ENCODE results near the gene NPHS1.

Gene NPHS1

DNA sequence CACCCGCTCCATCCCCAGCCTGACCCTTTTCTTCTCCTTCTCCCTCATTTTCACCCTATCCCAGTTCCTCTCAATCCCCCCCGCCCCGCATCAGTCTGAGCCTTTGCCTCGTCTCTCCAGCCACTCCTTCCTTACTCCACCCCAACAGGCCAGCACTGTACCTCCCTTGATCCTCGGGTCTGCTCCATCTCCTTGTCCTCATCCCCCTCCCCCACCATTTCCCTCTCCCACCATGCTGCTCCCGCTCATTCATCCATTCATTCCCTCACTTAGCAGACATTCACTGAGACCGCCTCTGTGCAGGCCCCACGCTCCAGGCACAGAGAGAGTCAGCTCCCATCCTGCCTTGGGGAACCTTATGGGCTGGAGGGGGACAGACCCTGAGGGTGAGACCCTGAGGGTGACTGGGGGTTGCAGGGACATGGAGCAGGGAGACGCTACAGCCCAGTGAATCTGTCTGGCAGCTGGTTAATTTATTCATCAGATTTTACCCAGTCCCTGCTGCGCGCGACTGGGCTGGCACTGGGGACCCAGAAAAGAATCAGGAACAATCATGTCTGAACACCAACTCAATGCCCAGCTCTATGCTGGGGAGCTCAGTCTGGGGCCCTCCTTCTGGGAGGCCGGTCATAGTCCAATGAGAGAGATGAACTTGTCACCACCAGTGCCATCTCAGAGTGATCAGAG lies 76.1 kb downstream of the NPHS1 start:
- ChIA-PET CTCF (interaction anchor here (1.0 to 2.6 kb wide), 3 partner anchors 44 to 266 kb away, joined by 3 to 8 read pairs (median 7); no protein-coding TSS in a partner anchor), POLR2A (interaction anchor here (0.6 to 2.0 kb wide), 7 partner anchors 9 to 74 kb away, joined by 3 to 8 read pairs (median 4); partner anchors contain the start of gene LIN37)
- TF ChIP-seq ZNF600 (tag by site-specific recombination; IDR thresholded peaks at IDR 0.05) (peak; percentile 15; the same call in 1 of the 2 replicates), ZNF571 (tag by site-specific recombination; IDR thresholded peaks at IDR 0.05) (no peak), EGR2 (tag by site-specific recombination; IDR thresholded peaks at IDR 0.05; ENCODE audit: low read depth) (no peak), ZBTB17 (tag by site-specific recombination; IDR thresholded peaks at IDR 0.05) (0 out of 2 replicates have a peak, but pooled peaks have one; percentile 30), ZNF335 (tag by site-specific recombination; conservative IDR thresholded peaks at IDR 0.05) (peak; percentile 72), ZNF777 (tag by site-specific recombination; IDR thresholded peaks at IDR 0.05; ENCODE audit: borderline replicate concordance) (0 out of 2 replicates have a peak, but pooled peaks have one; percentile 23), ZNF366 (tag by site-specific recombination; conservative IDR thresholded peaks at IDR 0.05) (peak; percentile 68), ZNF146 (tag by site-specific recombination; IDR thresholded peaks at IDR 0.05) (0 out of 2 replicates have a peak, but pooled peaks have one; percentile 2), GLIS2 (tag by site-specific recombination; IDR thresholded peaks at IDR 0.05) (peak; percentile 33), SP7 (tag by site-specific recombination; IDR thresholded peaks at IDR 0.05) (no peak)
- TF ChIP-seq, protein P1, sequence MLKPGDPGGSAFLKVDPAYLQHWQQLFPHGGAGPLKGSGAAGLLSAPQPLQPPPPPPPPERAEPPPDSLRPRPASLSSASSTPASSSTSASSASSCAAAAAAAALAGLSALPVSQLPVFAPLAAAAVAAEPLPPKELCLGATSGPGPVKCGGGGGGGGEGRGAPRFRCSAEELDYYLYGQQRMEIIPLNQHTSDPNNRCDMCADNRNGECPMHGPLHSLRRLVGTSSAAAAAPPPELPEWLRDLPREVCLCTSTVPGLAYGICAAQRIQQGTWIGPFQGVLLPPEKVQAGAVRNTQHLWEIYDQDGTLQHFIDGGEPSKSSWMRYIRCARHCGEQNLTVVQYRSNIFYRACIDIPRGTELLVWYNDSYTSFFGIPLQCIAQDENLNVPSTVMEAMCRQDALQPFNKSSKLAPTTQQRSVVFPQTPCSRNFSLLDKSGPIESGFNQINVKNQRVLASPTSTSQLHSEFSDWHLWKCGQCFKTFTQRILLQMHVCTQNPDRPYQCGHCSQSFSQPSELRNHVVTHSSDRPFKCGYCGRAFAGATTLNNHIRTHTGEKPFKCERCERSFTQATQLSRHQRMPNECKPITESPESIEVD (tag by site-specific recombination; IDR thresholded peaks at IDR 0.05), result no peak
- TF ChIP-seq, protein P2, sequence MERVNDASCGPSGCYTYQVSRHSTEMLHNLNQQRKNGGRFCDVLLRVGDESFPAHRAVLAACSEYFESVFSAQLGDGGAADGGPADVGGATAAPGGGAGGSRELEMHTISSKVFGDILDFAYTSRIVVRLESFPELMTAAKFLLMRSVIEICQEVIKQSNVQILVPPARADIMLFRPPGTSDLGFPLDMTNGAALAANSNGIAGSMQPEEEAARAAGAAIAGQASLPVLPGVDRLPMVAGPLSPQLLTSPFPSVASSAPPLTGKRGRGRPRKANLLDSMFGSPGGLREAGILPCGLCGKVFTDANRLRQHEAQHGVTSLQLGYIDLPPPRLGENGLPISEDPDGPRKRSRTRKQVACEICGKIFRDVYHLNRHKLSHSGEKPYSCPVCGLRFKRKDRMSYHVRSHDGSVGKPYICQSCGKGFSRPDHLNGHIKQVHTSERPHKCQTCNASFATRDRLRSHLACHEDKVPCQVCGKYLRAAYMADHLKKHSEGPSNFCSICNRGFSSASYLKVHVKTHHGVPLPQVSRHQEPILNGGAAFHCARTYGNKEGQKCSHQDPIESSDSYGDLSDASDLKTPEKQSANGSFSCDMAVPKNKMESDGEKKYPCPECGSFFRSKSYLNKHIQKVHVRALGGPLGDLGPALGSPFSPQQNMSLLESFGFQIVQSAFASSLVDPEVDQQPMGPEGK (tag by site-specific recombination; IDR thresholded peaks at IDR 0.05), result peak; percentile 6
- TF ChIP-seq, protein P3, sequence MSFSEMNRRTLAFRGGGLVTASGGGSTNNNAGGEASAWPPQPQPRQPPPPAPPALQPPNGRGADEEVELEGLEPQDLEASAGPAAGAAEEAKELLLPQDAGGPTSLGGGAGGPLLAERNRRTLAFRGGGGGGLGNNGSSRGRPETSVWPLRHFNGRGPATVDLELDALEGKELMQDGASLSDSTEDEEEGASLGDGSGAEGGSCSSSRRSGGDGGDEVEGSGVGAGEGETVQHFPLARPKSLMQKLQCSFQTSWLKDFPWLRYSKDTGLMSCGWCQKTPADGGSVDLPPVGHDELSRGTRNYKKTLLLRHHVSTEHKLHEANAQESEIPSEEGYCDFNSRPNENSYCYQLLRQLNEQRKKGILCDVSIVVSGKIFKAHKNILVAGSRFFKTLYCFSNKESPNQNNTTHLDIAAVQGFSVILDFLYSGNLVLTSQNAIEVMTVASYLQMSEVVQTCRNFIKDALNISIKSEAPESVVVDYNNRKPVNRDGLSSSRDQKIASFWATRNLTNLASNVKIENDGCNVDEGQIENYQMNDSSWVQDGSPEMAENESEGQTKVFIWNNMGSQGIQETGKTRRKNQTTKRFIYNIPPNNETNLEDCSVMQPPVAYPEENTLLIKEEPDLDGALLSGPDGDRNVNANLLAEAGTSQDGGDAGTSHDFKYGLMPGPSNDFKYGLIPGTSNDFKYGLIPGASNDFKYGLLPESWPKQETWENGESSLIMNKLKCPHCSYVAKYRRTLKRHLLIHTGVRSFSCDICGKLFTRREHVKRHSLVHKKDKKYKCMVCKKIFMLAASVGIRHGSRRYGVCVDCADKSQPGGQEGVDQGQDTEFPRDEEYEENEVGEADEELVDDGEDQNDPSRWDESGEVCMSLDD (tag by site-specific recombination; IDR thresholded peaks at IDR 0.05), result peak; percentile 1; the same call in 1 of the 2 replicates
- TF ChIP-seq, protein P4, sequence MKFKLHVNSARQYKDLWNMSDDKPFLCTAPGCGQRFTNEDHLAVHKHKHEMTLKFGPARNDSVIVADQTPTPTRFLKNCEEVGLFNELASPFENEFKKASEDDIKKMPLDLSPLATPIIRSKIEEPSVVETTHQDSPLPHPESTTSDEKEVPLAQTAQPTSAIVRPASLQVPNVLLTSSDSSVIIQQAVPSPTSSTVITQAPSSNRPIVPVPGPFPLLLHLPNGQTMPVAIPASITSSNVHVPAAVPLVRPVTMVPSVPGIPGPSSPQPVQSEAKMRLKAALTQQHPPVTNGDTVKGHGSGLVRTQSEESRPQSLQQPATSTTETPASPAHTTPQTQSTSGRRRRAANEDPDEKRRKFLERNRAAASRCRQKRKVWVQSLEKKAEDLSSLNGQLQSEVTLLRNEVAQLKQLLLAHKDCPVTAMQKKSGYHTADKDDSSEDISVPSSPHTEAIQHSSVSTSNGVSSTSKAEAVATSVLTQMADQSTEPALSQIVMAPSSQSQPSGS (tag by site-specific recombination; IDR thresholded peaks at IDR 0.05; ENCODE audit: low read depth), result no peak
- TF ChIP-seq, protein P5, sequence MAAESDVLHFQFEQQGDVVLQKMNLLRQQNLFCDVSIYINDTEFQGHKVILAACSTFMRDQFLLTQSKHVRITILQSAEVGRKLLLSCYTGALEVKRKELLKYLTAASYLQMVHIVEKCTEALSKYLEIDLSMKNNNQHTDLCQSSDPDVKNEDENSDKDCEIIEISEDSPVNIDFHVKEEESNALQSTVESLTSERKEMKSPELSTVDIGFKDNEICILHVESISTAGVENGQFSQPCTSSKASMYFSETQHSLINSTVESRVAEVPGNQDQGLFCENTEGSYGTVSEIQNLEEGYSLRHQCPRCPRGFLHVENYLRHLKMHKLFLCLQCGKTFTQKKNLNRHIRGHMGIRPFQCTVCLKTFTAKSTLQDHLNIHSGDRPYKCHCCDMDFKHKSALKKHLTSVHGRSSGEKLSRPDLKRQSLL (tag by site-specific recombination; IDR thresholded peaks at IDR 0.05), result peak; percentile 29; the same call in 1 of the 2 replicates
- TF ChIP-seq, protein P6, sequence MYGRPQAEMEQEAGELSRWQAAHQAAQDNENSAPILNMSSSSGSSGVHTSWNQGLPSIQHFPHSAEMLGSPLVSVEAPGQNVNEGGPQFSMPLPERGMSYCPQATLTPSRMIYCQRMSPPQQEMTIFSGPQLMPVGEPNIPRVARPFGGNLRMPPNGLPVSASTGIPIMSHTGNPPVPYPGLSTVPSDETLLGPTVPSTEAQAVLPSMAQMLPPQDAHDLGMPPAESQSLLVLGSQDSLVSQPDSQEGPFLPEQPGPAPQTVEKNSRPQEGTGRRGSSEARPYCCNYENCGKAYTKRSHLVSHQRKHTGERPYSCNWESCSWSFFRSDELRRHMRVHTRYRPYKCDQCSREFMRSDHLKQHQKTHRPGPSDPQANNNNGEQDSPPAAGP (tag by site-specific recombination; IDR thresholded peaks at IDR 0.05), result peak; percentile 28; the same call in 1 of the 2 replicates
- TF ChIP-seq, protein P7, sequence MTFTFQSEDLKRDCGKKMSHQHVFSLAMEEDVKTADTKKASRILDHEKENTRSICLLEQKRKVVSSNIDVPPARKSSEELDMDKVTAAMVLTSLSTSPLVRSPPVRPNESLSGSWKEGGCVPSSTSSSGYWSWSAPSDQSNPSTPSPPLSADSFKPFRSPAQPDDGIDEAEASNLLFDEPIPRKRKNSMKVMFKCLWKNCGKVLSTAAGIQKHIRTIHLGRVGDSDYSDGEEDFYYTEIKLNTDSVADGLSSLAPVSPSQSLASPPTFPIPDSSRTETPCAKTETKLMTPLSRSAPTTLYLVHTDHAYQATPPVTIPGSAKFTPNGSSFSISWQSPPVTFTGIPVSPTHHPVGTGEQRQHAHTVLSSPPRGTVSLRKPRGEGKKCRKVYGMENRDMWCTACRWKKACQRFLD (tag by site-specific recombination; IDR thresholded peaks at IDR 0.05), result no peak
- no peaks in the 10 kb centered on the region for H3K9me3 ChIP-seq (ENCODE audit: control insufficient read depth, insufficient read depth, low read depth, low read length)
- H3K27ac ChIP-seq (ENCODE audit: extremely low read depth, low read depth, low read length), result peak overlapping the region; percentile 48; the same call in 1 of the 2 replicates
- peaks cover 25 to 26% of the 10 kb centered on the region in 2 experiments for H3K36me3 ChIP-seq (ENCODE audit: control insufficient read depth in 2 of 2, insufficient read depth in 1 of 2, low read length in 2 of 2)
- H3K4me3 ChIP-seq (ENCODE audit: low read depth, low read length), result peak overlapping the region; percentile 59
- H3K4me1 ChIP-seq (ENCODE audit: control insufficient read depth, insufficient read depth, low read length), result peaks cover 19% of the 10 kb centered on the region

Data from HEK293 (cell line).